GM21447 (cell line): ENCODE data around the gene EIF4E3.

Experiments used
- ATAC-seq: cut with Tn5 transposase; IDR thresholded peaks from one replicate; pipeline ENCODE4 v1.9.1; 2021; ENCODE audit not compliant: unreplicated experiment

EIF4E3 gene

DNA sequence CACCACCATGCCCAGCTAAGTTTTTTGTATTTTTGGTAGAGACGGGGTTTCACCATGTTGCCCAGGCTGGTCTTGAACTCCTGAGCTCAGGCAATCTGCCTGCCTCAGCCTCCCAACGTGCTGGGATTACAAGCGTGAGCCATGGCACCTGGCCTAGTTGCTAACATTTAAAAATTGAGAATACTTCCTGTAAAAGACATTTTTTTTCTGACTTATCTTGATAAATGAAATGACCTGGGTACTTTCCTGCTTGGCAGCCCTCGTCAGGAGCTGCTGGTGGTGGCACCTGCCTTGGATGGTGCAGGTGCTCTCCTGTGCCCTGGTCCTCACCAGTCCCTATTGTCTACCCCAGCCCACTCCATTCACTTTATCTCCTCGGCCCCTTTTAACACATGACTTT is 74.8 kb downstream of the EIF4E3 start:
- no peak for ATAC-seq

DNA sequence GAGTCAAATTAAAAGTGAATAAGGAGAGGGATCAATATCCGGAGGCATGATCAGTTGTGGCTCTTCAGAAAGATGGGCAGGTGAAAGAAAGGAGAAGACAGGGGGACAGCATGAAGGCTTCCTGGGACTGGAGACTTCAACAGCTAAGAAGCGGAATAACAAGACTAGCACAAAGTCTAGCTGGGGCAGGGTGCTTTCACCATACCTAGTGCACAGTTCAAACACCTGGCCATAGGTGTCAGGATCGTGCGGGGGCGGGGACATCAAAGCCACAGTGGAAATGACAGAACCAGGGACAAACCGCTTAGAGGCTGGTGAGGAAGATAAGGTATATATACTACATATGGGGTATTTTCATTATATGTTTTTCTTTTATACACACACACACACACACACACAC is 75.4 kb downstream of the EIF4E3 start:
- ATAC-seq, result no peak

GRCh38 chr3:71647751-71648150 is 77.5 kb downstream of the EIF4E3 start:
- ATAC-seq, result no peak

DNA sequence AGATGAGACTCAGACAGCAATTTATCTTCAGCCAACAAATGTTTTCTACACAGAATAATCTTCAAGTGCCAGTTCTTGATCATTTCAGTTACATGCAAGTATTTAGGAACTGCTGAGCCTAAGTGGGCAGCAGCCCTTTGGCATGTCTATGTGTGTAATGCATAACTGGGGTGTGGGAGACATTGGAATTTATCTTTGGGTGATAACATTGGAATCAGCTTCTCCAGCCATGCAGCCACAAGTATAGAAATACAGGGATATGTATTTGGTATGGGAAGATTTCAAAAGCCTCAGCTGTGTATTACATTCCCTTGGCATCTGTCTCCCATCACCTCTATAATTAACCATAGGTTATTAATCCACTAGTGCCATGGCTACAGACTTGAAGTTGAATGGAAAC is 78.2 kb downstream of the EIF4E3 start:
- ATAC-seq, result no peak

GRCh38 chr3:71645140-71645539 is 80.1 kb downstream of the EIF4E3 start:
- ATAC-seq, result no peak

DNA sequence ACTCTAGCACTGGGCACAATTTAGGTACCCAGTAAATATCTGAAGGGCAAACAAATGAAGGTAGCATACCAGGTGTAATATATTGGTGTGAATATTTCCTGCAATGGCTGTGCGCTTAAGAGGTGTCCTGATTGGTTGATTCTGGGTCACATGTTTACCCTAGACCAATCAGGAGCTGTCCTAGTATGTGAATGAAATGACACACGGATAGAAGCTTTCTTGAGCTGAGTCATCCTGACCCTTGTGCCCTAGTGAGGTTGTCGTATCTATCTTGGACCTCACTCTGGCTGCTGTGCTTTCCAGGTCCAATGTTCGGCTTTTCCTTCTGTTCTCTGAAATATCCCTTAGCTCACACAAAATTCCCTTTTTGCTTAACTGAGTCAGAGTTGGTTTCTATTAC is 83.5 kb downstream of the EIF4E3 start:
- ATAC-seq, result no peak

DNA sequence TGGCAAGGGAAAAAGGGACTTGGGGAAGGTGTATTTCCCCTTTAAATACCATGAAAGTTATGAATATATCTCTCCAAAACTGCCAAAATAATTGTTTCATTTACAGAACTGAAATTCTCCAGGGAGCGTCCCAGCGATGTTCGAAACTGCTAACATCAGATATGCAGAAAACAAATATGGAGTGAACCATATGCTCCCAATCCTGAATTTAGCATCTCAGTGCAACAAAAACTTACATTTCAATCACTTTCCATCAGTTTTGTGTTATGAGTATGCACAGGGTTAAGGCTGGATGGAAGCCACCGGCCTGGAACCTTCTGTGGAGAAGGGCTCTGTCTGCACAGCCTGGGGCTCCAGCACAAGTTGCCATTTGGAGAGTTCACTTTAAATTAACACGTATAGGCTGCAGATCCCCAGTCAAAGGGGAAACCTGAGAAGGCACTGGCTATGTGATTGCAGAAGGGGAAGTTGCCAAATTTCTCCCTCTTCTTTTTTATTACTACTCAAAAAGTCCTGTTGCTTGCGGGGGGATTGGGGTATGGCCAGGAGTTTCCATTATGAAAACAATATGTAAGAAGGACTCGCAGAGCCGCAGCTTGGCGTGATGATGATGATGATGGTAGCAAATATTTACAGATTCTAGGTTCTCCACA is 84.7 kb downstream of the EIF4E3 start:
- no peak for ATAC-seq

DNA sequence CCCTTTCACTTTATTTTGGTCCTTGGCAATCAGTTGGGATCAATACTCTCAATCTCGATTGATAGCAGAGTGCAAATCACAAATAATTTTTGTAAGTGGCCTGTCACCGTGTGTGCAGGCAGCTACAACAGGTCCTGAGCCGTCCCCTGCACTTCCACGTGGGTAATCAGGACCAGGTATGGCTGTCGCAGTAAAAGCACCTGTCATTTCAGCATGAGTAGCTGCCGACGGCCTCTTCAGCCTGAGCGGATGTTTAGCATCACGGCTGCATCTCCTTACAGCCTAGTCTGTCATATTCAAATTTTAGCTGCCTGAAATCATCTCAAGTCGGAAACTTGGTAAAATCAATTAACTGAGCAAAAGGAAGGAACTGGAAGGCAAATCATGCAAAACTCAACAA is 88.7 kb downstream of the EIF4E3 start:
- ATAC-seq, result no peak

- ATAC-seq, result no peak
These were observed 89.2 kb downstream of the EIF4E3 start for GRCh38 chr3:71636001-71636400.

DNA sequence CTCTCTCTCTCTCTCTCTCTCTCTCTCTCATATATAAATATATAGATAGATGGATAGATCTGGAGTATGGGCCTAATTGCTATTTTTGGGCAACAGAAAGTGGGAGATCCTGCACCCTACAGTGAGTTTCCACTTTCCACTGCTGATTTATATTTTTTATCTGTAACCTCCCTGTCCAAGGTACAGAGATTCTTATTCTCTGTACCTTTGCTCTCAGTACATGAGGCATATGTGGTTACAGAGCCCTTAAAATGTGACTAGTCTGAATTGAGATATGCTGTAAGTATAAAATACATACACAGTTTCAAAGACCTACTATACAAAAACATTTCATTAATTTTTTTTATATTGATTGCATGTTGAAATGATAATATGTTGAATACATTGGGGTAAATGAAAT is 90.5 kb downstream of the EIF4E3 start:
- ATAC-seq, result no peak

- ATAC-seq, result no peak
These were observed 95.5 kb downstream of the EIF4E3 start for GRCh38 chr3:71629711-71630110.

- ATAC-seq, result no peak
These were observed 95.9 kb downstream of the EIF4E3 start for GRCh38 chr3:71629289-71629688.

DNA sequence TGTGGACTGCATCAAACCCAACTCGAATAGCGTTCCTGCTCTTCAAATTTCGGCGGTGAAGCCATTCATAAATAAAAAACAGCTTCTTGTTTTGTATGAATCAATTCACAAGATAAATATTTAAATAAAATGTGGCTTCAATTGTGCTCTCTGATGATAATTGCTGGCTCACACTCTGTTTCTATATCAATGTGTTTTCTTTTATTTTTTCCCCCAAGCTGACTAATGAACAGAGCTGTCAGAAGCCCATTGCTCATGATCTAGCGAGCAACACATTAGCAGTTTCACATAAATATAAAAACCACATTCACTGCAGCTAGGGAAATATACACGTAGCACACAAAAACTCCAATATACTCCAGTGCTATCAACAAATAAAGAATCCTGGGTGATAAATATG is 96.7 kb downstream of the EIF4E3 start:
- ATAC-seq, result no peak

DNA sequence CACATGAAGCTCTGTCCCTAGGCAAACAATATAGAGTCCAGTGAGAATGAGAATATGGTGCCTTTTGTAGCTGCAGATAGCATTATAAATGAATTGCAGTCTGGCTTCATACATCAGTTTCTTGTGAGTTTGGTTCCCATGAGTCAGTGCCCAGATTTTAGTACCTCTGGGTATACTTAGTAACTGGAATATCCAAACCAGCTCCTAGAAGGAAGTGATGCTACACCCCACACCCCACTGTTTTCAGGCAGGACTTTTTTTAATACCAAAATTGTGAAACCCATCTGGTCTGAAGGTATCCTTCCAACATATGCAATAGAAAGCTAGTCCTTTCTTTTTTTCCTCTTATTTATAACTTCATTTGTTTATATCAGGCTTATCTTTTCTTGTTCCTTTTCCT is 99.5 kb downstream of the EIF4E3 start:
- no peak for ATAC-seq
